ENCODE data around the gene ATXN10. TPM values are rescaled to one million over a fixed set of nuclear protein-coding genes. Genes with fewer than 3 reads are reported as not detected.
A peak's percentile ranks its signal among the peaks of the same experiment; 100 is the strongest.

The ATXN10 gene
- total and polyA plus RNA-seq, 2 of the 13 experiments (the other 11 are each of a cell fraction or from before 2014, with no cell fraction given): 60.1 to 194 TPM

- TF ChIP-seq ZNF121 (CRISPR knock-in tag; IDR thresholded peaks at IDR 0.05) (peak; percentile 34; the same call in 1 of the 2 replicates), ZNF737 (CRISPR knock-in tag; IDR thresholded peaks at IDR 0.05; ENCODE audit: borderline replicate concordance) (no peak), ZNF616 (CRISPR knock-in tag; IDR thresholded peaks at IDR 0.05; ENCODE audit: low read depth) (no peak), ZNF251 (CRISPR knock-in tag; IDR thresholded peaks at IDR 0.05) (no peak), PLRG1 (conservative IDR thresholded peaks at IDR 0.05) (no peak), ZNF614 (CRISPR knock-in tag; IDR thresholded peaks at IDR 0.05; ENCODE audit: borderline replicate concordance) (peak; percentile 99), DMAP1 (CRISPR knock-in tag; IDR thresholded peaks at IDR 0.05) (peak; percentile 72), EP300 (IDR thresholded peaks at IDR 0.05; ENCODE audit: low read depth in 2 of 2, low read length in 2 of 2) (peak; percentile 98 to 99), EP300 (CRISPR knock-in tag; IDR thresholded peaks at IDR 0.05; ENCODE audit: borderline replicate concordance) (peak; percentile 96), CENPX (CRISPR knock-in tag; IDR thresholded peaks at IDR 0.05) (no peak), ZNF362 (CRISPR knock-in tag; IDR thresholded peaks at IDR 0.05; ENCODE audit: borderline replicate concordance) (peak; percentile 87), YY1 (IDR thresholded peaks at IDR 0.05; ENCODE audit: insufficient read depth, insufficient replicate concordance, low read depth, low read length) (peak; percentile 29), ZNF556 (CRISPR knock-in tag; IDR thresholded peaks at IDR 0.05; ENCODE audit: borderline replicate concordance) (peak; percentile 86; the same call in 1 of the 2 replicates), ATM (IDR thresholded peaks at IDR 0.05; ENCODE audit: borderline replicate concordance) (no peak), ZKSCAN5 (CRISPR knock-in tag; IDR thresholded peaks at IDR 0.05) (peak; percentile 61; the same call in 1 of the 2 replicates), YEATS4 (CRISPR knock-in tag; IDR thresholded peaks at IDR 0.05; ENCODE audit: borderline replicate concordance) (peak; percentile 86), MYPOP (CRISPR knock-in tag; IDR thresholded peaks at IDR 0.05) (peak; percentile 79), ZNF570 (CRISPR knock-in tag; IDR thresholded peaks at IDR 0.05; ENCODE audit: borderline replicate concordance) (no peak), MZF1 (CRISPR knock-in tag; IDR thresholded peaks at IDR 0.05; ENCODE audit: borderline replicate concordance) (no peak), IRF9 (CRISPR knock-in tag; IDR thresholded peaks at IDR 0.05; ENCODE audit: borderline replicate concordance) (no peak), RBAK (CRISPR knock-in tag; IDR thresholded peaks at IDR 0.05) (0 out of 2 replicates have a peak, but pooled peaks have one; percentile 72), ZNF652 (CRISPR knock-in tag; IDR thresholded peaks at IDR 0.05; ENCODE audit: borderline replicate concordance, low read depth) (peak; percentile 89), ZBTB2 (CRISPR knock-in tag; IDR thresholded peaks at IDR 0.05; ENCODE audit: low read depth) (no peak), PHF21A (CRISPR knock-in tag; IDR thresholded peaks at IDR 0.05) (peak; percentile 98), IRX3 (CRISPR knock-in tag; IDR thresholded peaks at IDR 0.05; ENCODE audit: borderline replicate concordance, low read depth) (no peak), SRSF4 (IDR thresholded peaks at IDR 0.05; ENCODE audit: low read depth, low read length, poor library complexity, severe bottlenecking) (no peak), MED1 (CRISPR knock-in tag; IDR thresholded peaks at IDR 0.05) (peak; percentile 95)
Observed at GRCh38 chr22:45742866-45743450, 71.3 kb downstream of the ATXN10 start (continued).

Data from HepG2 (cell line).